ENCODE data around the gene RGS6.

DNA sequence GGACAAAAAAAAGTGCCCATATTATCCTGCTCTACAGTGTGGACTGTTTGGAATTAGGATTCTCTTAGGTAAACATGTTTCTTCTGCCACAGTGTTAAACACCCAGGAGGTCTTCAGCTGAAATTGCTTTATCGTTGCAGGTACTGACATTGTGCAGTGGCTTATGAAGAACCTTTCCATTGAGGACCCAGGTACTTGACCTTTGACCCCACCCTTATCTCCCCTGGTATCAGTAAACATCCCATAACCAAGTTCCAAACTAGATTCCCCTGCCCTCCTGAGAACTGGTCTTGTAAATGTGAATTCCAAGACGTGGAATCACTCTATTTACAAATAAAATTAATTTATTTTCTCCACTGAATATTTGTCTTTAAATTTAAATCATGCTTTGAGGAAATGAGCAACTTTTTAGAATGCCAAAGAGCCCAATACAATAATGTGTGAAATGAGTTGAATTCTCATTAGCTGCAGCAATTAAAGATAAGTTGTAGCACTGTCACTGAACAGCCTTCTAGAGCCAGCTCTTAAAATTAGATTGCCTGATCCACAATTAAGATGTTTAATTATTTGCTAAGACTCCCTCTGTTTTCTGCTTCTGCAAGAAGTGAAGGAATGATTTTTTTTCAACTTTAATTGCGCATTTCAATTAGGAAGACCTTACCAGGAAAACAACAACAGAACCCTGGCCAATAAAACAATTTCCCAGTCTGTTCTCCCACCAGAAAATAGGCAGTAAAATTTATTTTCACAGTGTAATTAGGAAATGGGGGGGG, 522.3 kb downstream of the RGS6 start:
- TF ChIP-seq, protein P1, sequence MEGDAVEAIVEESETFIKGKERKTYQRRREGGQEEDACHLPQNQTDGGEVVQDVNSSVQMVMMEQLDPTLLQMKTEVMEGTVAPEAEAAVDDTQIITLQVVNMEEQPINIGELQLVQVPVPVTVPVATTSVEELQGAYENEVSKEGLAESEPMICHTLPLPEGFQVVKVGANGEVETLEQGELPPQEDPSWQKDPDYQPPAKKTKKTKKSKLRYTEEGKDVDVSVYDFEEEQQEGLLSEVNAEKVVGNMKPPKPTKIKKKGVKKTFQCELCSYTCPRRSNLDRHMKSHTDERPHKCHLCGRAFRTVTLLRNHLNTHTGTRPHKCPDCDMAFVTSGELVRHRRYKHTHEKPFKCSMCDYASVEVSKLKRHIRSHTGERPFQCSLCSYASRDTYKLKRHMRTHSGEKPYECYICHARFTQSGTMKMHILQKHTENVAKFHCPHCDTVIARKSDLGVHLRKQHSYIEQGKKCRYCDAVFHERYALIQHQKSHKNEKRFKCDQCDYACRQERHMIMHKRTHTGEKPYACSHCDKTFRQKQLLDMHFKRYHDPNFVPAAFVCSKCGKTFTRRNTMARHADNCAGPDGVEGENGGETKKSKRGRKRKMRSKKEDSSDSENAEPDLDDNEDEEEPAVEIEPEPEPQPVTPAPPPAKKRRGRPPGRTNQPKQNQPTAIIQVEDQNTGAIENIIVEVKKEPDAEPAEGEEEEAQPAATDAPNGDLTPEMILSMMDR (IDR thresholded peaks at IDR 0.05): no peak
- no peak for TF ChIP-seq POLR2A (IDR thresholded peaks at IDR 0.05)

Measured in thyroid gland (tissue), 4 donors.